Breast epithelium (tissue), 4 donors: ENCODE measurements around the gene LDAH. TPM values are rescaled to one million over a fixed set of nuclear protein-coding genes. Genes with fewer than 3 reads are reported as not detected.

ENCODE experiments used
- DNase-seq, 2 donors: peaks; one replicate each; pipeline ENCODE4 v3.0.0-alpha.2; 2019; ENCODE audit warnings: low spot score in 2 of 2
- H3K27ac ChIP-seq, 2 donors: fragments of 200-600 bp; sonication (generic) in 1 of 2; one replicate each; pipeline ENCODE4 v1.5.1; 2016 to 2019; ENCODE audit warnings: mild to moderate bottlenecking in 1 of 2
- H3K27me3 ChIP-seq, 2 donors: fragments of 200-600 bp; sonication (generic) in 1 of 2; one replicate each; pipeline versions ENCODE4 v1.5.1 to v1.6.0; 2017 to 2019; ENCODE audit warnings: control low read depth in 1 of 2, mild to moderate bottlenecking in 1 of 2
- H3K36me3 ChIP-seq: fragments of 200-600 bp; one replicate; pipeline ENCODE4 v1.5.1; 2019
- H3K4me1 ChIP-seq, 2 donors: fragments of 200-600 bp; sonication (generic); one replicate each; pipeline ENCODE4 v1.5.1; 2016 to 2019; ENCODE audit warnings: control low read depth in 1 of 2
- H3K4me3 ChIP-seq, 3 donors: fragments of 200-600 bp; sonication (generic); 1 replicate in 2 of 3; 2 replicates in 1 of 3; pipeline ENCODE4 v1.5.1; 2016 to 2019; ENCODE audit warnings: mild to moderate bottlenecking in 3 of 3, moderate library complexity in 2 of 3
- H3K9me3 ChIP-seq, 2 donors: fragments of 200-600 bp; sonication (generic) in 1 of 2; one replicate each; pipeline ENCODE4 v1.5.1; 2016 to 2019; ENCODE audit warnings: control low read depth in 1 of 2
- POLR2A ChIP-seq: fragments of 450-650 bp; IDR thresholded peaks from one replicate; pipeline ENCODE4 v1.6.1; 2016; ENCODE audit warnings: antibody characterized with exemption, mild to moderate bottlenecking, moderate library complexity
- POLR2AphosphoS5 ChIP-seq, 3 donors: sonication (generic); formaldehyde crosslinking; IDR thresholded peaks; one replicate each; pipeline ENCODE4 v1.6.1; 2017; ENCODE audit warnings: antibody characterized with exemption in 3 of 3
- intact Hi-C: fragments of 100-400 bp; cut with DNase I; formaldehyde crosslinking; loops from one replicate; pipeline ENCODE4 v1.15.1; 2023; ENCODE audit warnings: low total_unique reads
- total RNA-seq, 3 donors: library from RNA; depleted of rRNA; stranded (reverse); fragments of >200 nt; gene quantifications; one replicate each; pipeline ENCODE4 v1.1.0, GENCODE V29; 2016
- TF ChIP-seq, protein P1 (sequence below), 3 donors: fragments of 450-650 bp; IDR thresholded peaks; one replicate each; pipeline ENCODE4 v1.5.1; 2016 to 2017; ENCODE audit warnings: antibody characterized with exemption in 3 of 3, mild to moderate bottlenecking in 3 of 3, moderate library complexity in 3 of 3

LDAH gene
- total RNA-seq, 3 donors from 2014 or later, result 12.3 to 17.0 (median 12.5) TPM

DNA sequence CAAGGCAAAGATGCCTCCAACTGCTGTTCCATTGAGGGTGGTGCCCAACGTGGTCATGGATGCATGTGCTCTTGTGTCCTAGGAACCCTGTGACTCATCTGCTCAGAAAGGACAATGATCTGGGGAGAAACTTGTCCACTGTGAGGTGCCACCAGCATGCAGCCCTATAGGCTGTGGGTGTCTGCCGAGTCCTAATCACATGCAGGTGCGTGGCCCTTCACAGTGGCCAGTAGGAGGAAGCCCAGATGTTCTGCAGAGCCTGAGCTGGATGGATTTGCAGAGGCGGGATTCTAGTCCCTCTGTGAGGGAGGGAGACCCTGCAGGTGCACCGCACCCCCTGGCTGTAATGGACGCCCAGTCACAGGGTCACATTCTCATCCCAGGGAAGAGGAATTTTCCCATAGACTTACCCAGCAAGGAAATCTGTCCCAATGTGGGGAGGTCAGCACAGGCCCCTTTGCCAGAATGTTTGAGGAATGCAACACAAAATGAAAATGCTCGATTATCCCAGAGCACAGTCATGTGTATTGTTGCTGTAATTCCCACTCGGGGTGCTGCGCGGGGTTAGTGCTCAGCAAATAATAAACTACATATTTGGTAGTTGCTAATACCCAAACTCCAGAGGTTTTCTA is 142.0 kb downstream of the LDAH start:
- Histone ChIP-seq H3K4me3 (no peak overlapping the region), H3K9me3 (no peaks in the 10 kb centered on the region), H3K36me3 (no peaks in the 10 kb centered on the region), H3K4me1 (no peaks in the 10 kb centered on the region), H3K27ac (no peak overlapping the region), H3K27me3 (no peaks in the 10 kb centered on the region)
- TF ChIP-seq POLR2AphosphoS5 (IDR thresholded peaks at IDR 0.05), result no peak
- no peak for TF ChIP-seq POLR2A
- TF ChIP-seq, protein P1, sequence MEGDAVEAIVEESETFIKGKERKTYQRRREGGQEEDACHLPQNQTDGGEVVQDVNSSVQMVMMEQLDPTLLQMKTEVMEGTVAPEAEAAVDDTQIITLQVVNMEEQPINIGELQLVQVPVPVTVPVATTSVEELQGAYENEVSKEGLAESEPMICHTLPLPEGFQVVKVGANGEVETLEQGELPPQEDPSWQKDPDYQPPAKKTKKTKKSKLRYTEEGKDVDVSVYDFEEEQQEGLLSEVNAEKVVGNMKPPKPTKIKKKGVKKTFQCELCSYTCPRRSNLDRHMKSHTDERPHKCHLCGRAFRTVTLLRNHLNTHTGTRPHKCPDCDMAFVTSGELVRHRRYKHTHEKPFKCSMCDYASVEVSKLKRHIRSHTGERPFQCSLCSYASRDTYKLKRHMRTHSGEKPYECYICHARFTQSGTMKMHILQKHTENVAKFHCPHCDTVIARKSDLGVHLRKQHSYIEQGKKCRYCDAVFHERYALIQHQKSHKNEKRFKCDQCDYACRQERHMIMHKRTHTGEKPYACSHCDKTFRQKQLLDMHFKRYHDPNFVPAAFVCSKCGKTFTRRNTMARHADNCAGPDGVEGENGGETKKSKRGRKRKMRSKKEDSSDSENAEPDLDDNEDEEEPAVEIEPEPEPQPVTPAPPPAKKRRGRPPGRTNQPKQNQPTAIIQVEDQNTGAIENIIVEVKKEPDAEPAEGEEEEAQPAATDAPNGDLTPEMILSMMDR (IDR thresholded peaks at IDR 0.05), result no peak
- intact Hi-C loops, result no loop called here
- DNase-seq, result no peak

DNA sequence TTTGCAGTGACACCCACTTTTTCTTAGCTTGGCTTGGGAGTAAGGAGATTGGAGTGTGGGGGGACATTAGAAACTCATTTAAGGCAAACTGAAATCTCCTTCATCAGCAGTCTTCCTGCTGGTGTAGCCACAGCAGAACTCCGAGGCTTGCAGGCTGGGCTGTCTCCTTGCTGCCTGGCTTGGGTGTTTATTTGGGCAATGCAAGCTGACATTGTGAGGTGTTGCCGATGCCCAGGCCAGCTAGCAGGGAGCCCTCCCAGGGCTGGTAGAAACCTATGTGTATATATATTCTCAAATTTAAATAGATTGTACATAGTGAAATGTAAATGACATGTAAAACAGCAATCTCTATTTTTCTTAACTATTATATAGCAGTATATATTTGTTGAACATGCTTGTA is 144.1 kb downstream of the LDAH start:
- no peaks in the 10 kb centered on the region for H3K36me3 ChIP-seq

DNA sequence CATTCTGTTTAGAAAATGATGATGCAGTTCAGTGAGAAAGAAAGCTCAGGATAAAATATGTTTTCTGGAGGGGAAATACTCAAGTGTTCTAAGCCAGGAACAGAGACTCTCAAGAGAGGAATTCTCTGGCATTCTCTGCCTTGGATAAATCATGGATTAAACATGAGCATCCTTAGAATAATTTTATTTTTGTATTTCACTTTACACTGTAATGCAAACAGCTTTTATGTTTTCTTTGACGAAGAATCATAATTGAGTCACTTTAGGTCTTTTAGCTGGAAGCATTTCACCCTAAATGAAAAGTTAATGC is 144.9 kb downstream of the LDAH start:
- no peaks in the 10 kb centered on the region for H3K9me3 ChIP-seq
- no peak overlapping the region for H3K27ac ChIP-seq
- H3K4me1 ChIP-seq, result no peaks in the 10 kb centered on the region
- H3K4me3 ChIP-seq, result no peak overlapping the region
- no peak for DNase-seq
- no peaks in the 10 kb centered on the region for H3K36me3 ChIP-seq
- intact Hi-C loops, result no loop called here
- peaks cover 0 to 7% of the 10 kb centered on the region in 2 donors for H3K27me3 ChIP-seq
- TF ChIP-seq, protein P1 (IDR thresholded peaks at IDR 0.05), result no peak
- TF ChIP-seq POLR2A, result no peak
- no peak for TF ChIP-seq POLR2AphosphoS5 (IDR thresholded peaks at IDR 0.05)

More for the DNA sequence above, 144.1 kb downstream of the LDAH start:
- no peak overlapping the region for H3K4me3 ChIP-seq
- no peaks in the 10 kb centered on the region for H3K4me1 ChIP-seq
- H3K27me3 ChIP-seq, result peaks cover 0 to 4% of the 10 kb centered on the region in 2 donors
- TF ChIP-seq POLR2AphosphoS5 (IDR thresholded peaks at IDR 0.05) (no peak), POLR2A (no peak)
- TF ChIP-seq, protein P1 (IDR thresholded peaks at IDR 0.05), result no peak
- DNase-seq, result no peak
- no peaks in the 10 kb centered on the region for H3K9me3 ChIP-seq
- intact Hi-C loops, result no loop called here
- H3K27ac ChIP-seq, result no peak overlapping the region

DNA sequence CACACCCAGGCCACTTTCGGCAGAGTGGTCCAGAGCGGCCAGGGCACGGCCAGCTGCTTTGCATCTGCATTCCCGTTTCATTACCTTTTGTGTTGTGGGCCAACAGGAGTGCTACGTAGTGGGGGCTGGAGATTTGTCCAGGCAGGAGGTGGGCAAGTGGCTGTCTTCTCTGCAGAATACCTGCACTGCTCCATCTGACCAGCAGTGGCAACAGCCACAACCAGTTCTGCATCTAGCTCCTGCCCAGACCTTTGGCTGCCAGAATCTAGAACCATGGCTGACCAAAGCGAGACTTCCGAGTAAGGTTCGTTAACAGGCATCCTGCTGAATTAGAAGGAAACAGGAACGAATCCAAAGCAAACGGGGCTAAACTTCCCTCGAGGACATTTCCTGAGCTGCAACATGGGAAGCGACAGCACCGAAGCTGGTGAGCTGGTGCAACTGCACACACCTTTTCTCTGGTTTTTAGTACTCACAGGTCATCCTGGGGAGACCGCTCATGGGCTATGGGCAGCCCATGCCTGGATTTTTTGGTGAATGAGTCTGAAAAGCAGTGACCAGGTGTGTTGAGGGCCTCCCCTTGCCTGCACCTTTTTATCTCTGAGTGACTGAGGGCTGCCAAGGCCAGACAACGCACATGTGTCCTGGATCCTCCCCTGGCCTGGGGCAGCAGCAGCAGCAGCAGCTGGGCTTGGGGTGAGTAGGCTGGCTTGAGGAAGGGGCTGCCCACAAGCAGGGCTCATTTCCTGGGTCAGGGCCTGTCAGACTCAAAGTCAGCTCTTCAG is 145.4 kb downstream of the LDAH start:
- TF ChIP-seq POLR2AphosphoS5 (IDR thresholded peaks at IDR 0.05) (no peak), POLR2A (no peak)
- TF ChIP-seq, protein P1 (IDR thresholded peaks at IDR 0.05), result no peak
- Histone ChIP-seq H3K27ac (no peak overlapping the region), H3K4me1 (no peaks in the 10 kb centered on the region)

More for the DNA sequence above, 145.4 kb downstream of the LDAH start:
- H3K27me3 ChIP-seq, result peaks cover 0 to 12% of the 10 kb centered on the region in 2 donors
- H3K36me3 ChIP-seq, result no peaks in the 10 kb centered on the region
- no peak overlapping the region for H3K4me3 ChIP-seq
- no peak for DNase-seq
- intact Hi-C loops, result no loop called here
- no peaks in the 10 kb centered on the region for H3K9me3 ChIP-seq
